Brain microvascular endothelial cell (primary cell): Measurements from ENCODE around the gene GBA2.

ENCODE experiments used
- DNase-seq: peaks from one replicate; pipeline ENCODE4 v3.0.0-alpha.2; 2020
- H3K27ac ChIP-seq: fragments of 250-450 bp; sonication (Bioruptor Pico); 2 replicates; pipeline ENCODE4 v1.5.1; 2020; ENCODE audit warnings: mild to moderate bottlenecking, moderate library complexity
- H3K27me3 ChIP-seq: fragments of 250-450 bp; sonication (Bioruptor Pico); replicated peaks from 2 replicates; pipeline ENCODE4 v1.5.1; 2020; ENCODE audit warnings: mild to moderate bottlenecking
- H3K36me3 ChIP-seq: fragments of 250-450 bp; sonication (Bioruptor Pico); replicated peaks from 2 replicates; pipeline ENCODE4 v1.5.1; 2020; ENCODE audit warnings: mild to moderate bottlenecking
- H3K4me3 ChIP-seq: 2 replicates; pipeline ENCODE4 v1.5.1; 2011; ENCODE audit warnings: low read depth, mild to moderate bottlenecking, control low read depth, low read length, moderate library complexity
- CTCF ChIP-seq: IDR thresholded peaks from 2 replicates; pipeline ENCODE4 v1.5.1; 2011; ENCODE audit warnings: low read depth, mild to moderate bottlenecking, moderate library complexity, low read length, control low read depth, inconsistent platforms; ENCODE audit errors: missing control alignments
- in situ Hi-C: cut with HindIII; loops from 2 replicates; pipeline ENCODE4 v1.10.0; 2017; ENCODE audit warnings: low sequenced_read_pairs, low pct_ligation_motif_present

The GBA2 gene

GRCh38 chr9:35783418-35783817 lies 34.4 kb upstream of the GBA2 start:
- no peak overlapping the region for H3K4me3 ChIP-seq
- H3K27me3 ChIP-seq: peaks cover 4% of the 10 kb centered on the region
- no peak overlapping the region for H3K27ac ChIP-seq
- H3K36me3 ChIP-seq: no peaks in the 10 kb centered on the region
- TF ChIP-seq CTCF: no peak
- in situ Hi-C loops: no loop called here
- DNase-seq: no peak

GRCh38 chr9:35781066-35781465 lies 32.0 kb upstream of the GBA2 start:
- no peak overlapping the region for H3K27ac ChIP-seq
- no peak overlapping the region for H3K4me3 ChIP-seq
- in situ Hi-C loops: no loop called here
- TF ChIP-seq CTCF: no peak
- H3K27me3 ChIP-seq: peaks cover 4% of the 10 kb centered on the region
- no peak for DNase-seq
- no peaks in the 10 kb centered on the region for H3K36me3 ChIP-seq

- H3K36me3 ChIP-seq: no peaks in the 10 kb centered on the region
- in situ Hi-C loops: no loop called here
- TF ChIP-seq CTCF: no peak
- H3K4me3 ChIP-seq: no peak overlapping the region
- no peak overlapping the region for H3K27ac ChIP-seq
- no peak for DNase-seq
- peaks cover 4% of the 10 kb centered on the region for H3K27me3 ChIP-seq
These were observed 29.5 kb upstream of the GBA2 start for GRCh38 chr9:35778496-35778895.

GRCh38 chr9:35776018-35776417 lies 27.0 kb upstream of the GBA2 start:
- no peak for TF ChIP-seq CTCF
- Histone ChIP-seq H3K4me3 (no peak overlapping the region), H3K27ac (no peak overlapping the region), H3K36me3 (no peaks in the 10 kb centered on the region), H3K27me3 (peaks cover 4% of the 10 kb centered on the region)
- no peak for DNase-seq
- in situ Hi-C loops: no loop called here

GRCh38 chr9:35774907-35775635 lies 26.0 kb upstream of the GBA2 start:
- no peak overlapping the region for H3K4me3 ChIP-seq

More at GRCh38 chr9:35774907-35775635, 26.0 kb upstream of the GBA2 start:
- in situ Hi-C loops: no loop called here
- Histone ChIP-seq H3K27me3 (peaks cover 4% of the 10 kb centered on the region), H3K36me3 (no peaks in the 10 kb centered on the region), H3K27ac (no peak overlapping the region)
- no peak for TF ChIP-seq CTCF
- DNase-seq: no peak
